Sigmoid colon (tissue), 7 donors: ENCODE results near the gene SRGAP1. TPM values are rescaled to one million over a fixed set of nuclear protein-coding genes. Genes with fewer than 3 reads are reported as not detected.

Experiments
- DNase-seq: peaks from one replicate; pipeline ENCODE4 v3.0.0-alpha.2; 2019
- H3K27ac ChIP-seq, 4 donors: fragments of 200-600 bp; sonication (generic); one replicate each; pipeline ENCODE4 v1.5.1; 2016 to 2019; ENCODE audit warnings: mild to moderate bottlenecking in 1 of 4
- H3K27me3 ChIP-seq, 3 donors: fragments of 200-600 bp; sonication (generic); one replicate each; pipeline ENCODE4 v1.5.1; 2019; ENCODE audit warnings: mild to moderate bottlenecking in 1 of 3
- H3K36me3 ChIP-seq, 4 donors: fragments of 200-600 bp; sonication (generic); one replicate each; pipeline ENCODE4 v1.5.1; 2016 to 2019
- H3K4me1 ChIP-seq, 4 donors: fragments of 200-600 bp; sonication (generic); one replicate each; pipeline ENCODE4 v1.5.1; 2017 to 2019
- H3K4me3 ChIP-seq, 4 donors: fragments of 200-600 bp; sonication (generic); one replicate each; pipeline ENCODE4 v1.5.1; 2017 to 2019; ENCODE audit warnings: mild to moderate bottlenecking in 2 of 4, moderate library complexity in 1 of 4
- H3K9me3 ChIP-seq, 4 donors: fragments of 200-600 bp in 3 of 4; sonication (generic) in 3 of 4; one replicate each; pipeline versions ENCODE4 v1.5.1 to v1.6.1; 2013 to 2019
- EP300 ChIP-seq, 4 donors: sonication (generic); formaldehyde crosslinking; IDR thresholded peaks; one replicate each; pipeline ENCODE4 v1.6.1; 2017; ENCODE audit warnings: antibody characterized with exemption in 4 of 4
- POLR2A ChIP-seq, 2 donors: fragments of 450-650 bp; IDR thresholded peaks; one replicate each; pipeline ENCODE4 v1.6.1; 2016; ENCODE audit warnings: antibody characterized with exemption in 2 of 2, mild to moderate bottlenecking in 2 of 2, moderate library complexity in 2 of 2
- POLR2AphosphoS5 ChIP-seq, 4 donors: sonication (generic); formaldehyde crosslinking; IDR thresholded peaks; one replicate each; pipeline ENCODE4 v1.6.1; 2017; ENCODE audit warnings: antibody characterized with exemption in 4 of 4
- WGBS, 2 donors: extraction: QIAGEN DNeasy Blood & Tissue Kit; methylation state at CpG; one replicate each; pipeline ENCODE4 v1.1.7; 2013; 5-methylcytosine and 5-hydroxymethylcytosine counted together
- intact Hi-C: fragments of 100-400 bp; cut with DNase I; formaldehyde crosslinking; loops from one replicate; pipeline ENCODE4 v1.15.1; 2023
- polyA plus RNA-seq, 3 donors: library from polyadenylated mRNA; stranded (reverse); fragments of 200-250 nt; gene quantifications; one replicate each; pipeline ENCODE4 v1.2.3, GENCODE V29; 2013
- total RNA-seq, 4 donors: library from RNA; depleted of rRNA; stranded (reverse); fragments of >200 nt; gene quantifications; one replicate each; pipeline ENCODE4 v1.1.0, GENCODE V29; 2016
- TF ChIP-seq, protein P1 (sequence below), 4 experiments: fragments of 450-650 bp in 3 of 4; fragments of 200-600 bp in 1 of 4; IDR thresholded peaks; one replicate each; pipeline ENCODE4 v1.5.1; 2016 to 2019; ENCODE audit warnings: antibody characterized with exemption in 4 of 4, mild to moderate bottlenecking in 3 of 4, moderate library complexity in 2 of 4
- donor health status: healthy with polysubstance abuse.
- donor health status: Bipolar disorder and iron deficiency.
- donor health status: healthy.

Gene SRGAP1
- total and polyA plus RNA-seq, 7 donors, result 2.4 to 16.3 (median 5.4) TPM

- peaks cover 0 to 27% (median 21%) of the 10 kb centered on the region in 4 donors for H3K4me1 ChIP-seq
- WGBS, 2 donors, result 12 to 15% methylated on average over 28 of the region's 28 CpGs
- H3K36me3 ChIP-seq, result no peaks in the 10 kb centered on the region
- peak overlapping the region; percentile 89 to 99 (median 95) for H3K27ac ChIP-seq
- peak overlapping the region; percentile 71 to 92 (median 85) for H3K4me3 ChIP-seq
- TF ChIP-seq EP300 (IDR thresholded peaks at IDR 0.05) (no peak), POLR2AphosphoS5 (IDR thresholded peaks at IDR 0.05) (no peak), POLR2A (IDR thresholded peaks at IDR 0.05) (no peak)
- TF ChIP-seq, protein P1, sequence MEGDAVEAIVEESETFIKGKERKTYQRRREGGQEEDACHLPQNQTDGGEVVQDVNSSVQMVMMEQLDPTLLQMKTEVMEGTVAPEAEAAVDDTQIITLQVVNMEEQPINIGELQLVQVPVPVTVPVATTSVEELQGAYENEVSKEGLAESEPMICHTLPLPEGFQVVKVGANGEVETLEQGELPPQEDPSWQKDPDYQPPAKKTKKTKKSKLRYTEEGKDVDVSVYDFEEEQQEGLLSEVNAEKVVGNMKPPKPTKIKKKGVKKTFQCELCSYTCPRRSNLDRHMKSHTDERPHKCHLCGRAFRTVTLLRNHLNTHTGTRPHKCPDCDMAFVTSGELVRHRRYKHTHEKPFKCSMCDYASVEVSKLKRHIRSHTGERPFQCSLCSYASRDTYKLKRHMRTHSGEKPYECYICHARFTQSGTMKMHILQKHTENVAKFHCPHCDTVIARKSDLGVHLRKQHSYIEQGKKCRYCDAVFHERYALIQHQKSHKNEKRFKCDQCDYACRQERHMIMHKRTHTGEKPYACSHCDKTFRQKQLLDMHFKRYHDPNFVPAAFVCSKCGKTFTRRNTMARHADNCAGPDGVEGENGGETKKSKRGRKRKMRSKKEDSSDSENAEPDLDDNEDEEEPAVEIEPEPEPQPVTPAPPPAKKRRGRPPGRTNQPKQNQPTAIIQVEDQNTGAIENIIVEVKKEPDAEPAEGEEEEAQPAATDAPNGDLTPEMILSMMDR (IDR thresholded peaks at IDR 0.05), result no peak
- no peak for DNase-seq
- no peaks in the 10 kb centered on the region for H3K27me3 ChIP-seq
- H3K9me3 ChIP-seq, result no peaks in the 10 kb centered on the region
- intact Hi-C loops, result loop anchor here (2.0 to 5.0 kb wide), 4 partner anchors 149 to 562 kb away; partner anchors contain the start of gene XPOT
Observed at GRCh38 chr12:63843254-63843720, 1.2 kb upstream of the SRGAP1 start.

DNA sequence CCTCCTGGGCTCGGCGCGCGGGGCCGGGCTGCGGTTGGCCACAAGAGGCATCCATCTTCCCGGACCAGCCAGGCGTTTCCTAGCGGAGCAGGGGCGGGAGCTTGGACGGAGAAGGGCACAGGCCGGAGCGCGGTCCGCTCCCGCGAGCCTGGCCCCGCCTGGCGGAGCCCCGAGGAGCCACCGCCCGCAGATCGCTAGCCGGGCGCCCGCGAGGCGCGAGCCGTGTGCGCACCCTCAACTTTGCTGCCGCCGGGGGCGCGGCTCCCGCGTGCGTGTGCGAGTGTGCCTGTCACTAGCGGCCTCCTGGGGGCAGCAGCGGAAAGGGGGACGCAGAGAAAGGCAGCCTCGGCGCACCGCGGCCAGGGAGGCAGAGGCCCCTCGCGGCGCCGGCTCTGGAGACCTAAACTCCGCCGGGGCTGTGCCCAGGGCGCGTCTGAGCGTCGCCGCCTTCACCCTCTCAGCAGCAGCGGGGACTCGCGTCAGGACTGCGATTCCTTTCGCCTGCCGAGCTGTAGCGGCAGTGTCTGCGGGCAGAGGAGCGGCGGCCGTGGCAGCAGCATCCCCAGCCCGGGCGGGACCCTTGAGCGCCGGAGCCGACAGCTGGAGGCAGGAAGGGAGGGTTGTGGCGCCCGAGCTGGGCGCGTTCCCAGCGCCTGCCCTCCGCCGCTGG, 644 bp upstream of the SRGAP1 start:
- H3K4me3 ChIP-seq, result peak overlapping the region; percentile 71 to 92 (median 85)
- peak overlapping the region; percentile 89 to 99 (median 95) for H3K27ac ChIP-seq
- TF ChIP-seq, protein P1 (IDR thresholded peaks at IDR 0.05), result peak; percentile 68 to 91 (median 85)
- TF ChIP-seq EP300 (IDR thresholded peaks at IDR 0.05) (no peak), POLR2AphosphoS5 (IDR thresholded peaks at IDR 0.05) (peak; percentile 54 to 82 (median 76))
- H3K4me1 ChIP-seq, result peaks cover 0 to 27% (median 21%) of the 10 kb centered on the region in 4 donors
- peak; percentile 97 for DNase-seq
- H3K36me3 ChIP-seq, result no peaks in the 10 kb centered on the region
- no peaks in the 10 kb centered on the region for H3K27me3 ChIP-seq
- no peaks in the 10 kb centered on the region for H3K9me3 ChIP-seq
- intact Hi-C loops, result loop anchor here (1.0 to 5.0 kb wide), 6 partner anchors 148 to 561 kb away; partner anchors contain the start of genes KICS2 and XPOT
- WGBS, 2 donors, result 0% methylated on average over 80 of the region's 80 CpGs

GRCh38 chr12:63845726-63846125, 1.2 kb downstream of the SRGAP1 start:
- no peak for DNase-seq
- no peaks in the 10 kb centered on the region for H3K36me3 ChIP-seq
- H3K27me3 ChIP-seq, result no peaks in the 10 kb centered on the region
- intact Hi-C loops, result no loop called here
- H3K27ac ChIP-seq, result peak overlapping the region in 1 of 4 donors; percentile 97
- H3K4me1 ChIP-seq, result peaks cover 0 to 36% (median 23%) of the 10 kb centered on the region in 4 donors
- H3K9me3 ChIP-seq, result no peaks in the 10 kb centered on the region
- 12 to 50% methylated on average over 2 of the region's 2 CpGs for WGBS, 2 donors
- TF ChIP-seq EP300 (IDR thresholded peaks at IDR 0.05) (no peak), POLR2AphosphoS5 (IDR thresholded peaks at IDR 0.05) (no peak), POLR2A (IDR thresholded peaks at IDR 0.05) (no peak)
- TF ChIP-seq, protein P1 (IDR thresholded peaks at IDR 0.05), result no peak
- H3K4me3 ChIP-seq, result peak overlapping the region; percentile 71 to 92 (median 85)

DNA sequence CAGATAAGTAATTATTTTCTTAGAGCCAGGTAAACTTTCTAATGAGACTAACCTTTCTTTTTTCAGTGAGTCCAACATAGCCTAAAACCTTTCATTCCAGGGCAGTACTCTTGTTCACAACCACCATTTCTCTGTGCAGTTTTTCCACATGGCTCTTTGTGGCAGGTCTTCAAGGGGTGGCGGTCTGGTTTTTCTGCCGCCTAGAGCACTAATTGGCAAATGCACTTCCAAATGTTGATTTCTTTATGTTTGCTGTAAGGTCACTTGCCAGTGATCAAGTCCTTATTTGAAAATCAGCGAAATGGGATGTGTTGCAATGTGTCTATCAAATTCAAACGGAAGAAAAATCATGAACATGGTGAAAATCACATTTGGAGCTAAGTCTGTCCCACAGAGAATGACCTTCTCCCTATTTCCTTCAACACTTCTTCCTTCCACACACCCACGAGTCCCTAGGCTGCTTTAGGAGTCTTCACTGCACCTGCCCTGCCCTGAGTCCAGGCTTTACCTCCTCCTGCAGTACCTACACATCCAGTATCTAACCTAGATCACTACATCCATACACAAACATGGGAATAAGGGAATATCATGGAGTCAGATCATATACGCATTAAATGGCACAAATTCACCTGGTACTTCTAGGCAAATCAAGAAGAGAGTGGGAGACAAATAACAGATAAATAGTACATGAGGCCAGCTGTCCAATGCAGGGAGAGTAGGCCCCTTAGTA, 1.9 kb downstream of the SRGAP1 start:
- intact Hi-C loops, result no loop called here
- Histone ChIP-seq H3K27ac (no peak overlapping the region), H3K36me3 (no peaks in the 10 kb centered on the region), H3K4me3 (peak overlapping the region in 2 of 4 donors; percentile 79 to 92), H3K4me1 (peaks cover 0 to 36% (median 23%) of the 10 kb centered on the region in 4 donors), H3K9me3 (no peaks in the 10 kb centered on the region), H3K27me3 (no peaks in the 10 kb centered on the region)
- no peak for DNase-seq
- WGBS, 2 donors, result 48 to 82% methylated on average over 6 of the region's 6 CpGs
- TF ChIP-seq POLR2A (IDR thresholded peaks at IDR 0.05), result no peak
- no peak for TF ChIP-seq EP300 (IDR thresholded peaks at IDR 0.05)
- TF ChIP-seq, protein P1 (IDR thresholded peaks at IDR 0.05), result no peak
- no peak for TF ChIP-seq POLR2AphosphoS5 (IDR thresholded peaks at IDR 0.05)
